GM12801 (cell line): ENCODE measurements around the gene NUP85.

Experiments used
- TF ChIP-seq, protein P1 (sequence below): IDR thresholded peaks from one replicate; pipeline ENCODE4 v1.5.1; 2011; ENCODE audit warnings: control low read depth; ENCODE audit not compliant: insufficient read length; ENCODE audit errors: extremely low read depth

Gene NUP85

DNA sequence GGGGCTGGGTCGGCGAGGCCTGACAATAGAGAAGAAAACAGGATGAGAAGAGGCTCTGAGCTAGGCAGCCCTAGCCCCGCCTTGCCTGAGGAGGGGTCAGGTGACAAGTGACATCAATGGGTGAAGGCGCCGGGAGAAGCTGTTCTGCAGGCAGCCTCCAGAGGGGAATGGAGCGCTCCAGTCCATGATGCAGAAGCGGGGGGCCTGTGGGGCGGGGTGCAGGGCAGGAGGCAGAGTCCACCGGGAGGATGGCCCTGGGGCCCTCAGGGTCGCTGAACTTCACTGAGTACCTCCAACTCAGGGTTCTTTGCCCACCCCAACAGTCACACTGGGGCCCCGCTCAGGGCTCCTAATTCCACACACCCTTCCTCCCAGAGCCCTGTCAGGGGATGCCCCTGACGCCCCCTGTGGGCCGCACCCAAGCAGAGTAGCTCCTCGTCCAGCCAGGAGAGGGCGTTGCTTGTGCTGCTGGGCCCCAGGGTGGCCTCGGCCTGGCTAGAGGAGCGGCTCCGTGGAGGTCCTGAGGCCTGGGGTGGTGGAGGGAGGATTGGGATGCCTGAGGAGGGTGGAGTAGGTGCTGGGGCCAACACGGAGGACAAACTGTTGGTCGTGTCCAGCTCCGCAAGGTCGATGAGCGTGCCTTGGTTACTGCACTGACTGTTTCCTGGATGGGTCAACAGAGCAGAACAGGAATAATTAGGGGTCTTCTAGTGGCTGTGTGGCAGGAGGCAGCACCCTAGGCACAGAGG, 35.1 kb downstream of the NUP85 start:
- TF ChIP-seq, protein P1, sequence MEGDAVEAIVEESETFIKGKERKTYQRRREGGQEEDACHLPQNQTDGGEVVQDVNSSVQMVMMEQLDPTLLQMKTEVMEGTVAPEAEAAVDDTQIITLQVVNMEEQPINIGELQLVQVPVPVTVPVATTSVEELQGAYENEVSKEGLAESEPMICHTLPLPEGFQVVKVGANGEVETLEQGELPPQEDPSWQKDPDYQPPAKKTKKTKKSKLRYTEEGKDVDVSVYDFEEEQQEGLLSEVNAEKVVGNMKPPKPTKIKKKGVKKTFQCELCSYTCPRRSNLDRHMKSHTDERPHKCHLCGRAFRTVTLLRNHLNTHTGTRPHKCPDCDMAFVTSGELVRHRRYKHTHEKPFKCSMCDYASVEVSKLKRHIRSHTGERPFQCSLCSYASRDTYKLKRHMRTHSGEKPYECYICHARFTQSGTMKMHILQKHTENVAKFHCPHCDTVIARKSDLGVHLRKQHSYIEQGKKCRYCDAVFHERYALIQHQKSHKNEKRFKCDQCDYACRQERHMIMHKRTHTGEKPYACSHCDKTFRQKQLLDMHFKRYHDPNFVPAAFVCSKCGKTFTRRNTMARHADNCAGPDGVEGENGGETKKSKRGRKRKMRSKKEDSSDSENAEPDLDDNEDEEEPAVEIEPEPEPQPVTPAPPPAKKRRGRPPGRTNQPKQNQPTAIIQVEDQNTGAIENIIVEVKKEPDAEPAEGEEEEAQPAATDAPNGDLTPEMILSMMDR: no peak

GRCh38 chr17:75241143-75241430, 35.6 kb downstream of the NUP85 start:
- TF ChIP-seq, protein P1: no peak

DNA sequence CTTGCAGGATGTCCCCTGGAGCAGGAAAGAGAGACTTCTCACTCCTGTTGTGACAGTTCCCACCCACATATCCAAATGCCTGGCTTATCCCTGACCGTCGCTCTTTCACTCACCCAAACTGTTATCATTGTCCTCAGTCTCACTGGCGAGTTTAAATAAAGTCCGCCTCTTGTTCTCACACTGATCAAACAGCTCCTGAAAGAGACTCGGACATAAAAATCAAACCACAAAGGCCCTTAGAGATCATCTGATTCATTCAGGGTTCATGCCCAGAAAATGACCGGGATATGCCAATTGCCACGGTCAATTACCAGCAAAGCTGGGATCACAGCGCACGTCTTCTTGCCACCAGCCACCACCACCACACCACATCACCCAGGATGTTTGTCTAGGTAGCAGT, 36.0 kb downstream of the NUP85 start:
- TF ChIP-seq, protein P1: no peak

DNA sequence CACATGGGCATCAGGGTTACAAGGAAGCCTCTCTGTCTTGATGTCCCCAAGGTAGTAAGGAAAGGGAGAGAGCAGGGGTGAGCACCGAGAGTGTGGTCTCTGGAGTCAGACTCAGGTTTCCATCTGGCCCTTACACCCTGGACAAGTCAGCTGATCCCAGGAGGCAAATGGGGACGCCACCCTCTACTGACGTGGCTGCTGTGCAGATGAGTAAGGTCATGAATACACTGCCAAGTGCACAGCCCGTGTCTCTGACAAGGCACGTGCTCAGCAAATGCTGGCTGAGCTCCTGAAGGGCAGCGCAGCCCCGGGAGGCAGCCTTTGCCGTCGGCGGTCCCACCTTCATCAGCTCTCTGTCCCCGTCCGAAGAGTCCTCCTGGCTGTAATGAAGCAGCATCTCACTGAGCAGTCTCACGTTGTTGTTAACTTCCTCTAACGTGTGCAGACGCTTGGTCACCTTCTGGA, 36.5 kb downstream of the NUP85 start:
- TF ChIP-seq, protein P1: no peak

GRCh38 chr17:75242461-75243042, 37.1 kb downstream of the NUP85 start:
- TF ChIP-seq, protein P1: no peak

- TF ChIP-seq, protein P1: no peak
Measured at GRCh38 chr17:75244133-75244866, 38.8 kb downstream of the NUP85 start.

DNA sequence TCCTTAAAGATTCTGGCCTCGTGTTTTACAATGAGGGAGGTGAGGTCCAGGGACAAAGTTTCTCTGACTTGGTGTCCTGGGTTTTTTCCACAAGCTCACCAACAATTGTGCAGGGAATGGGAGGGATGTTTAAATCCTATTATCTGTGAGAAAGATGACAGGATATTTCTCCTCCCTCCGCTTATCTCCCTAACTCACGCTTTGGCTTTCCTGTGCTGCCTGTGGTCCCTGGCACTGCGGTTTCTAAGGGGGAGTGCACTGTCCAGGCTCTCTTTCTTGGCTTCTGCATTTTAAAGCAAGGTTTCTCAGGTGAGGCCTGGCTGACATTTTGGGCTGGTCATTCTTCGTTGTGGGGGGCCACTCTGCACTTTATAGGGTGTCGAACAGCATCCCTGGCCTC, 39.5 kb downstream of the NUP85 start:
- TF ChIP-seq, protein P1: no peak
